AG10803 (cell line): ENCODE measurements around the gene HSD17B2.
"Not testable (repeated sequence)": the region's sequence is repeated elsewhere in the genome, so short reads cannot be mapped to it uniquely, and the experiment has no call there.

Source experiments
- DNase-seq: peaks from one replicate; pipeline ENCODE4 v3.0.0; 2010; ENCODE audit warnings: low read depth
- H3K4me3 ChIP-seq: 2 replicates; pipeline ENCODE4 v1.5.1; 2011; ENCODE audit warnings: mild to moderate bottlenecking, low read length, control low read depth
- CTCF ChIP-seq: conservative IDR thresholded peaks from 2 replicates; pipeline ENCODE4 v1.5.1; 2011; ENCODE audit warnings: mild to moderate bottlenecking, low read length, control low read depth, inconsistent platforms

Gene HSD17B2

GRCh38 chr16:82093666-82094300, 58.7 kb downstream of the HSD17B2 start:
- no peak for DNase-seq
- TF ChIP-seq CTCF = no peak

GRCh38 chr16:82094942-82095540, 60.0 kb downstream of the HSD17B2 start:
- no peak for TF ChIP-seq CTCF
- DNase-seq = no peak
- no peak overlapping the region for H3K4me3 ChIP-seq

More at GRCh38 chr16:82093666-82094300, 58.7 kb downstream of the HSD17B2 start:
- H3K4me3 ChIP-seq = no peak overlapping the region

- TF ChIP-seq CTCF = no peak
- H3K4me3 ChIP-seq = no peak overlapping the region
Measured at GRCh38 chr16:82096641-82097040, 61.6 kb downstream of the HSD17B2 start.

GRCh38 chr16:82105107-82105506, 70.1 kb downstream of the HSD17B2 start:
- no peak overlapping the region for H3K4me3 ChIP-seq
- no peak for DNase-seq
- no peak for TF ChIP-seq CTCF

More at GRCh38 chr16:82096641-82097040, 61.6 kb downstream of the HSD17B2 start:
- DNase-seq = no peak

- no peak for DNase-seq
- TF ChIP-seq CTCF = no peak
- H3K4me3 ChIP-seq = no peak overlapping the region
Measured at GRCh38 chr16:82108100-82108499, 73.0 kb downstream of the HSD17B2 start.

GRCh38 chr16:82108774-82109173, 73.7 kb downstream of the HSD17B2 start:
- no peak for DNase-seq
- no peak for TF ChIP-seq CTCF
- no peak overlapping the region for H3K4me3 ChIP-seq

GRCh38 chr16:82109266-82109665, 74.2 kb downstream of the HSD17B2 start:
- not testable (repeated sequence) for DNase-seq, H3K4me3 ChIP-seq
